ENCODE data around the gene DEUP1.
"Not testable (repeated sequence)": the region's sequence is repeated elsewhere in the genome, so short reads cannot be mapped to it uniquely, and the experiment has no call there.

The DEUP1 gene, protein sequence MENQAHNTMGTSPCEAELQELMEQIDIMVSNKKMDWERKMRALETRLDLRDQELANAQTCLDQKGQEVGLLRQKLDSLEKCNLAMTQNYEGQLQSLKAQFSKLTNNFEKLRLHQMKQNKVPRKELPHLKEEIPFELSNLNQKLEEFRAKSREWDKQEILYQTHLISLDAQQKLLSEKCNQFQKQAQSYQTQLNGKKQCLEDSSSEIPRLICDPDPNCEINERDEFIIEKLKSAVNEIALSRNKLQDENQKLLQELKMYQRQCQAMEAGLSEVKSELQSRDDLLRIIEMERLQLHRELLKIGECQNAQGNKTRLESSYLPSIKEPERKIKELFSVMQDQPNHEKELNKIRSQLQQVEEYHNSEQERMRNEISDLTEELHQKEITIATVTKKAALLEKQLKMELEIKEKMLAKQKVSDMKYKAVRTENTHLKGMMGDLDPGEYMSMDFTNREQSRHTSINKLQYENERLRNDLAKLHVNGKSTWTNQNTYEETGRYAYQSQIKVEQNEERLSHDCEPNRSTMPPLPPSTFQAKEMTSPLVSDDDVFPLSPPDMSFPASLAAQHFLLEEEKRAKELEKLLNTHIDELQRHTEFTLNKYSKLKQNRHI

DNA sequence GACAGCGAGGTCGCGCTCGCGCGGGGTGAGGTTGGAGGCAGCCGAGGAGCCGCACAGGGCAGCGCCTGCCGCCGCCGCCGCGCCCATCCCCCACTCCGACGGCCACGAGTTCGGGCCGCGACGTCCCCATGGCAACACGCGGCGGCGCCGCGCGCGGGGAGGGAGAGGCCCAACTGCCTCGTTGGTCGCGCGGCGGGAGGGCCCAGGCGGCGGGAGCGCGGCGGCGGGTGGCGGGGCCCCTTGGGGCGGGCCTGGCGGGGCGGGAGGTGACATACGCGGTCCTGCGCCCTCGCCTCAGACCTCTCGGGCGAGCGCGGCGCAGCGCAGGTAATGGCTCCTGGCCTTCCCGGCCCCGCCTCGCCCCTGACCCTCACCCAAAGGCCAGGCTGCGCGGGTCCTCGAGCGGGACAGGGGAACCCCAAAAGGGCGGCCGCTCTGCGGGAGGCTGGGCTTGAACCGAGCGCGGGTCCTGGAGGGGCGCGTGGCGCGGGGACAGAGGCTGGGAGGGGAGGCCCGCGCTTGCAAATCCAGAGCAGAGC is at the start of gene DEUP1:
Gene DEUP1 (plus strand): TSS at position 297 of the 539 bp plus-strand sequence. CDS start 1,518 bp downstream, outside the sequence.
- no peak for DNase-seq (ENCODE audit: low read depth, low spot score)

DNA sequence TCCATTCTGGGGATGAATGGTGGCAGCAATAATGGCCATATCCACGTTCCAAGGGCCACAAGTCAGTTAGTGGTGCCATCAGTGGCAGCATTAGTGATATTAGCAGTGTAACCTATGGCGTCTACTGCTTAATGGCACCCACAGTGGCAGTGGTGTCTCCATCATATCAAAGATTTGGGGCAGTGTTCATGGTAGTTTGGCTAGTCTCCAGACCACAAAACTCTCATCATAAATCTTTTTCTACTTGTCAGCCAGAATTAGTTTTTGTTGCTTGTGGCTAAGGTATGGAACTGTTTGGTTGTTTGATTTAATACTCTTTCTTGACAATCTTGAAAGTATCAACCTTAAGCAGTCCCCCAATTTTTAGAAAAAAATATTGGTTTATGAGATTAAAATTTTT is 45.1 kb upstream of the DEUP1 start:
- no peak for DNase-seq (ENCODE audit: low read depth, low spot score)

GRCh38 chr11:93287434-93287833 is 43.1 kb upstream of the DEUP1 start:
- DNase-seq (ENCODE audit: low read depth, low spot score), result no peak

DNA sequence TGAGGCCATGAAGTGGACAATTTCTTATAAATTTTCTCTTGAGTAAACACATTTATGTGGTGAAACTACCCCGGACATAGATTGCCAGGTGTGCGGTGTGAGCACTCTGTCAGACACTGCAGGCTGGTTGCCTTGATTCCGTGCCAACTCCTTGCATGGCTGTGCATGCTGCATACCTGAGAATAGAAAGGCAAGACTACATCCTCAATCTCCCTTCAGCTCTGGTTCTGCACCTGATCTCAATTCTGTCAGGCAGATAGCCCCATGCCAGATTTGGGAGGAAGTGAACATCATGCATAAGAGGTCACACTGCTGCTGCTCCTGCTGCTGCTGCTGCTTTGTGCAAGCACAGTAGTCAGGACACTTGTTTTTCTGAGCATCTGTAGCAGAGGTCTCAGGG is 42.5 kb upstream of the DEUP1 start:
- no peak for DNase-seq (ENCODE audit: low read depth, low spot score)

DNA sequence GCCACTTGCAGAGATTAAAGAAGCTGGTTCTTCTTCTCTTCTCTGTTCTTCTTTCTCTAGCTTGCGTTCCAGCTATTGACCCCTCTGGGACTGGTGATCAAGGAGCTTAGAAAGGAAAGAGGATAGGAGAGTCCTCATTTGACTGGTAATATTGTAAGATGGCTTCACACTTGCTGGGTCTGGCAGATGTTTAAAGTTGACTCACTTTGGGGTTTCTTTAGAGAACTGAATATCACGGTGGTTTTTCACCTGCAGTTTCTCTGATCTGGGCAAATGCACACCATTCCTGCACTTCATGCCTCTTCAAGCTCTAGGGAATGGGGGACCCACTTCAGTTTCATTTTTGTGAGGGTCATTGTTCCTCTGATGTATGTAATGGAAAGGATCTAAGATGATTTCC is 41.8 kb upstream of the DEUP1 start:
- DNase-seq (ENCODE audit: low read depth, low spot score), result no peak

GRCh38 chr11:93289782-93290463 is 40.6 kb upstream of the DEUP1 start:
- no peak for DNase-seq (ENCODE audit: low read depth, low spot score)

DNA sequence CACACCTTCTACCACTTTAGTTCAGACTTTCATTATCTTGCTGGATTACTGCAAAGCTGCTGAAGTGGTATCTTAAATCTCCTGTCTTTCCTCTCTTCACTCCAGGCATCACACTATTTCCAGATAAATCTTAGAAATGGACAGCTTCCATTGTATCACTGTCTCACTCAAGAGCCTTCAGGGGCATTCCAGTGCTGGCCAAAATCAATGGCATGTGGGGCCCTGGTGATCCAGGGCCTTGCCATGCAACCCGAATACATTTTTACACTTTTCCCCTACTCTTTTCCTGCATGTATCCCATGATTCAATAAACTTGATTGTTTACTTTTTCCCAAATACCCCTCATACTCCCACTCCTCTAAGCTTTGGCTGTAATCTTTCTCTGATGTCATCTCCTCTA is 39.4 kb upstream of the DEUP1 start:
- no peak for DNase-seq (ENCODE audit: low read depth, low spot score)

DNA sequence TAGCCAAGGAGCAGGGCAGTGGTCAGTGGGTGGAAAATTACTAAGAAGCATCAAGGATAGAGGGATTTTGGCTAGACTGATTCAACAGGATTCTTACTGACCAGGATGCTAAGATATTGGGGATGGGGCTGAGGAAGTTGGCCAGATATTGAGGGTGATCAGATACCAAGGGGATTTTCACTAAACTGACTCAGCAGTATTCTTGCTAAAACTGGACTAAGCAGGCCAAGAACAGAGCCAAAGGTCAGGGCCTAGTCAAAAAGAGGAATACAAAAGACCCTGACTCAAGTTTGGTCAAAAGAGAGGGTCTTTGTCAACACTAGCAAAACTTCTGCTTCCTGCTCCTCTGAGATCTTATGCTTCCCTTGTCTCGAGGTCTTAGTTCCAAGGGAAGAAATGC is 38.6 kb upstream of the DEUP1 start:
- DNase-seq (ENCODE audit: low read depth, low spot score), result no peak

DNA sequence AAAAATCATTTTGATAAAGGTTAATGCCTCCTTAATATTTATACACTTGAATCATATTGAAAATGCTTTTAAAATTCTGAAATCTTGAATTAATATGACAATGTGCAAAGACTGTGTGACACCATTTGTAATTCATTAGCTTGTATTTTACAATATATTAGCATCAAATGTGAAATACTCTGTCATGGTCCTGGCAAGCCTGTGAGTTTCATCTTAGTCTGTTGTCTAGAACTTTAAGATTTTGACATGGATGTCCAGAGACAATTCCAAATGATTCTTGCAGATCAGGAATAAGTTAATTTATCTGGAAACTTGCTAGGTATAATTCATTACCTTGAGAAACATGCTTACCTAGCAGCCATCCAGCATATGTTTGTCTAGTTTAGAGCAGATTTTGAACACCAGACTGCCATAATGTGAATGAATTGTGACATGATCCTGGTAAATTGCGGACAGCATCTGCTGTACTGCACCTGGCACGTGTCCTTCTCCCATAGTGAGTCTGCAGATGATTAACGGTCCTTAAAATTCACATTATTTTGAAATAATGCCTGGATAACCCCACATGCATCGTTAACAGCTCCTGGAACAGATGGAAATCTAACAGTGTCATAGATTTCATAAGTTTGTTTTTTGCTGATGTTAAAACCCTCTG is 34.5 kb upstream of the DEUP1 start:
- no peak for DNase-seq (ENCODE audit: low read depth, low spot score)

DNA sequence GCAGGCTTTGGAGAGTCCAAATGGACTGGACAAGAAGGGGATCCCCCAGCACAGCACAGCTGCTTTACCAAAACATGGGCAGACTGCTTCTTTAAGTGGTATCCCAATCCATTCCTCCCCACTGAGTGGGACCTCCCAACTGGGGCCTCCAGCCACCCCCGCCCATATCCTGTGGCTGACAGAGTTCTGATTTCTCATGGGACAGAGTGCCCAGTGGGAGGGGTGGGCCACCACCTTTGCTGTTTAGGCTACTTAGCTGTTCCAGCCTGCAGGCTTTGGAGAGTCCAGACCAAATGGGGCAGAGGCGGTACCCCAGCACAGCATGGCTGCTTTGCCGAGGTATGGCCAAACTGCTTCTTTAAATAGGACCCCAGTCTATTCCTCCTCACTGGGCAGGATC is 26.9 kb upstream of the DEUP1 start:
- DNase-seq (ENCODE audit: low read depth, low spot score), result no peak

- DNase-seq (ENCODE audit: low read depth, low spot score), result not testable (repeated sequence)
Observed at GRCh38 chr11:93314399-93314798, 16.1 kb upstream of the DEUP1 start.

DNA sequence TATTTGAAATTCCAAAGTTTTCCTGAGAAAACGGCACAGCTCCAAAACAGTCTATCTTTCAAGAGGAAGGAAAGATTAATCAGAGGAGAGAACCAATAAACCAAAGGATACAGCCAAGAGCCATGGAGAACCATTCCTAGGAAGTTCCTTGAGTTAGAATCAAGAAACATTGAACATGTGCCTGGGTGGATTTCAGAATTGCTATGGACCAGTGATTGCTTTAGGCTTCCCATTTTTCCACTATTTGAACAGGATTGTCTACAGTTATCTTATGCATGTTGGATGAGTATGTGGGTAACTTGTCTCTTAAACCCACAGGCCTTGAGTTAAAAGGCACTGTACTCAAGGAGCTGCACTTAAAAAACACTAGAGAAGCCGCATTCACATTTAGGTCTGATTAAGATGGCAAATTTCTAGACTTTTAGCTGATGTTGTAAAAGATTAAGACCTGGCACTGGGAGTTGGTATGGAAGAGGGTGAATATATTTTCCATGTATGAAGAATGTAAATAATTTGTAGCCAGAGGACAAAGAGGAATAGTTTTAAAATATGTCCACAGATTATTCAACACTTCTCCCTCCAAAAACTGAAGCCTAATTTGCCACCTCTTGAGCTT is 11.2 kb upstream of the DEUP1 start:
- no peak for DNase-seq (ENCODE audit: low read depth, low spot score)

- no peak for DNase-seq (ENCODE audit: low read depth, low spot score)
Observed at GRCh38 chr11:93320230-93320629, 10.3 kb upstream of the DEUP1 start.

GRCh38 chr11:93322207-93322606 is 8.3 kb upstream of the DEUP1 start:
- no peak for DNase-seq (ENCODE audit: low read depth, low spot score)

DNA sequence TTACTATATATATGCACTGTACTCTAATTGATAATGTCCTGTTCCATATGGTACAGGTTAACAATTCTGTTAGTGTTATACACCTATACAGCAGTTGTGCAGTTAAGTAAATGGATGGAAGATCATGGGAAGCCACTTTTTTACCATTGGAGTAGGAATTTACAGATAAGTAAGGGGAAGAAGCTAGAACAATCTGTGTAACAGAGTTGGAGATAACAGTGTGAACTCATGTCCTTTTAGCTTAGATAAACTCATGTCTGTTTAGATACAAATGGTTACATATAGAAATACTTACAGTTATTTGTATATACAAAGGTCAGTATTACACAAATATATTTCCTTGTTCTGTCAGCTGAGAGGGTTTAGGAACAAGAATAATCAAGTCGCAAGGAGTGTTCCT is 6.8 kb upstream of the DEUP1 start:
- no peak for DNase-seq (ENCODE audit: low read depth, low spot score)

GRCh38 chr11:93324500-93324899 is 6.0 kb upstream of the DEUP1 start:
- DNase-seq (ENCODE audit: low read depth, low spot score), result no peak

- DNase-seq (ENCODE audit: low read depth, low spot score), result no peak
Observed at GRCh38 chr11:93326681-93327080, 3.9 kb upstream of the DEUP1 start.

DNA sequence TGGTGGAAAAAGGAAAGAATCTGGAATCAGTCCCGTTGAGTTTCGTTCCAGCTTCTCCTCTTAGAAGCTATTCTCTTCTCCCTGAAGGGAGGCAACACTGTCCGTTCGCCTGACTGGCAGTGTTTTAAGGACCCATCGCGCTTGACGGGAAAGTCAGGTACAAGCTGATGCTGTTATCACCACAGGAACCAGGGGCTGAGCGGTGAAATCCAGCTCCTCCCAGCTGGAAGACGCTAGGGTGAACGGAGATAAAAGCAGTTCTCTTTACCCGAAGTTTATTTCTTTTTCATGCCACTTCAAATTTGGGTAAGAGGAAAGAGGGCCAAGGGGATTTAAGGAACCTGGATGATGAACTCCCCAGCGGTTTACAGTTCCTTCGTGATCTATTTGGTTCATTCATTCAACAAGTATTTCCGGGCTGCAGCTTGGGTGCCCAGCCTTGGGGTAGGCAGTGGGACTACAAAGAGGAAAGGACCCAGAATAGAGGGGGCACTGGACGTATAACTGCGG is 551 bp upstream of the DEUP1 start:
- DNase-seq (ENCODE audit: low read depth, low spot score), result no peak

DNA sequence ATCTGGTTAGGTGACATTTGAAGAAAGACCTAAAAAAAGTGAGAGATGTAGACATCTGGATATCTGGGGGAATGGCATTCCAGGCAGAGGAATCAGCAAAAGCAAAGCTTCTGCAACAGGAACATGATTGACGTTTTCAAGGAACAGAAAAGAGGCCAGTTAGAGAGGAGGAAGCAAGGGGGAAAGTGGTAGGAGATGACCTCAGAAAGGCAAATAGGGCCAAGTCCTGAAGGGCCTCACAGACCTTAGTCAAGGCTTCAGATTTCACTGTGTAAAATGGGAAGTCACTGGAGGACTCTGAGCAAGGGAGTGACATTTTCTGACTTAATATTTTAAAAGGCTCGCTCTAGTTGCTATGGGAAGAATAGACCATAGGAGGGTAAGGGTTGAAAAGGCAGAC is 9.7 kb downstream of the DEUP1 start:
- DNase-seq (ENCODE audit: low read depth, low spot score), result no peak

- no peak for DNase-seq (ENCODE audit: low read depth, low spot score)
Observed at GRCh38 chr11:93344855-93345333, 14.4 kb downstream of the DEUP1 start.

- DNase-seq (ENCODE audit: low read depth, low spot score), result no peak
Observed at GRCh38 chr11:93348930-93349329, 18.4 kb downstream of the DEUP1 start.

Measured in smooth muscle cell of the brain vasculature (primary cell).